WERI-Rb-1 (cell line): ENCODE measurements around the gene ITGAD.

ENCODE experiments used
- DNase-seq: peaks from one replicate; pipeline ENCODE4 v3.0.0-alpha.2; 2020
- H3K27ac ChIP-seq: fragments of 250-450 bp; sonication (Bioruptor Pico); 2 replicates; pipeline ENCODE4 v1.5.1; 2020; ENCODE audit warnings: mild to moderate bottlenecking, moderate library complexity
- H3K27me3 ChIP-seq: fragments of 250-450 bp; sonication (Bioruptor Pico); 2 replicates; pipeline ENCODE4 v1.5.1; 2021; ENCODE audit warnings: mild to moderate bottlenecking, low read depth, moderate library complexity; ENCODE audit not compliant: insufficient read depth, severe bottlenecking
- H3K36me3 ChIP-seq: fragments of 250-450 bp; sonication (Bioruptor Pico); 2 replicates; pipeline ENCODE4 v1.5.1; 2020; ENCODE audit warnings: mild to moderate bottlenecking, moderate library complexity
- H3K4me3 ChIP-seq: 2 replicates; pipeline ENCODE4 v1.5.1; 2011; ENCODE audit warnings: low read depth, mild to moderate bottlenecking, control low read depth, low read length
- H3K9me3 ChIP-seq: fragments of 250-450 bp; sonication (Bioruptor Pico); 2 replicates; pipeline ENCODE4 v1.5.1; 2021; ENCODE audit warnings: mild to moderate bottlenecking, moderate library complexity; ENCODE audit not compliant: severe bottlenecking
- CTCF ChIP-seq: IDR thresholded peaks from 2 replicates; pipeline ENCODE4 v1.5.1; 2011; ENCODE audit warnings: low read depth, mild to moderate bottlenecking, control low read depth, inconsistent platforms, low read length

The ITGAD gene

GRCh38 chr16:31465788-31466370 is 72.7 kb downstream of the ITGAD start:
- no peak for DNase-seq
- Histone ChIP-seq H3K36me3 (peaks cover 20% of the 10 kb centered on the region), H3K9me3 (no peaks in the 10 kb centered on the region), H3K27ac (no peak overlapping the region), H3K27me3 (no peaks in the 10 kb centered on the region), H3K4me3 (no peak overlapping the region)
- TF ChIP-seq CTCF: no peak

- no peaks in the 10 kb centered on the region for H3K9me3 ChIP-seq
- TF ChIP-seq CTCF: no peak
- no peak overlapping the region for H3K27ac ChIP-seq
- no peak for DNase-seq
- no peaks in the 10 kb centered on the region for H3K27me3 ChIP-seq
- H3K36me3 ChIP-seq: peaks cover 20% of the 10 kb centered on the region
- no peak overlapping the region for H3K4me3 ChIP-seq
These were observed 73.3 kb downstream of the ITGAD start for GRCh38 chr16:31466381-31466841.

GRCh38 chr16:31467151-31467773 is 74.1 kb downstream of the ITGAD start:
- Histone ChIP-seq H3K27ac (no peak overlapping the region), H3K27me3 (no peaks in the 10 kb centered on the region), H3K4me3 (no peak overlapping the region), H3K36me3 (peaks cover 14% of the 10 kb centered on the region), H3K9me3 (no peaks in the 10 kb centered on the region)
- TF ChIP-seq CTCF: no peak
- no peak for DNase-seq

- no peaks in the 10 kb centered on the region for H3K27me3 ChIP-seq
- no peak overlapping the region for H3K4me3 ChIP-seq
- H3K27ac ChIP-seq: no peak overlapping the region
- DNase-seq: no peak
- H3K36me3 ChIP-seq: peaks cover 9% of the 10 kb centered on the region
- TF ChIP-seq CTCF: no peak
- H3K9me3 ChIP-seq: no peaks in the 10 kb centered on the region
These were observed 74.7 kb downstream of the ITGAD start for GRCh38 chr16:31467858-31468257.

GRCh38 chr16:31470615-31471014 is 77.5 kb downstream of the ITGAD start:
- TF ChIP-seq CTCF: no peak
- no peak for DNase-seq
- Histone ChIP-seq H3K36me3 (peaks cover 5% of the 10 kb centered on the region), H3K4me3 (no peak overlapping the region), H3K27me3 (no peaks in the 10 kb centered on the region), H3K27ac (no peak overlapping the region), H3K9me3 (no peaks in the 10 kb centered on the region)
